CD14-positive monocyte (primary cell): ENCODE results near the gene TRABD2B. TPM values are rescaled to one million over a fixed set of nuclear protein-coding genes. Genes with fewer than 3 reads are reported as not detected.

Experiments used
- DNase-seq, 3 donors: peaks; one replicate each; pipeline ENCODE4 v3.0.0-alpha.2; 2011 to 2022
- H2AFZ ChIP-seq: 2 replicates; pipeline ENCODE4 v1.6.0; 2012; ENCODE audit warnings: mild to moderate bottlenecking, low read depth, low read length, inconsistent platforms; ENCODE audit not compliant: insufficient read depth, poor library complexity, severe bottlenecking
- H3K27ac ChIP-seq, 2 donors: 1 replicate in 1 of 2; 2 replicates in 1 of 2; pipeline ENCODE4 v1.5.1; 2012 to 2013; ENCODE audit warnings: low read length in 2 of 2, control low read depth in 1 of 2, inconsistent platforms in 1 of 2, low read depth in 1 of 2, mild to moderate bottlenecking in 1 of 2
- H3K27me3 ChIP-seq, 2 donors: one replicate each; pipeline versions ENCODE4 v1.6.0 to v1.6.1; 2011 to 2013; ENCODE audit warnings: low read length in 2 of 2; ENCODE audit not compliant: control insufficient read depth in 2 of 2, insufficient read depth in 2 of 2
- H3K36me3 ChIP-seq, 2 donors: replicated peaks in 1 of 2; 1 replicate in 1 of 2; 2 replicates in 1 of 2; pipeline versions ENCODE4 v1.5.1 to v1.6.1; 2012 to 2013; ENCODE audit warnings: low read length in 2 of 2, control low read depth in 1 of 2, inconsistent platforms in 1 of 2, mild to moderate bottlenecking in 1 of 2; ENCODE audit not compliant: insufficient read depth in 2 of 2, control insufficient read depth in 1 of 2
- H3K4me1 ChIP-seq, 2 donors: 1 replicate in 1 of 2; 2 replicates in 1 of 2; pipeline versions ENCODE4 v1.5.1 to v1.6.1; 2012 to 2013; ENCODE audit warnings: low read length in 2 of 2, control low read depth in 1 of 2, inconsistent platforms in 1 of 2, mild to moderate bottlenecking in 1 of 2, moderate library complexity in 1 of 2; ENCODE audit not compliant: insufficient read depth in 2 of 2, control insufficient read depth in 1 of 2
- H3K4me2 ChIP-seq: replicated peaks from 2 replicates; pipeline ENCODE3; 2012; ENCODE audit warnings: low read length, moderate library complexity, mild to moderate bottlenecking; ENCODE audit not compliant: poor library complexity, severe bottlenecking; ENCODE audit errors: extremely low read depth
- H3K4me3 ChIP-seq, 3 experiments: fragments of 200-600 bp in 1 of 3; sonication (generic) in 1 of 3; replicated peaks in 1 of 3; 1 replicate in 2 of 3; 2 replicates in 1 of 3; pipeline ENCODE4 v1.5.1; 2011 to 2013; ENCODE audit warnings: low read length in 3 of 3, mild to moderate bottlenecking in 3 of 3, control low read depth in 2 of 3, low read depth in 2 of 3, inconsistent platforms in 1 of 3, moderate library complexity in 1 of 3
- H3K79me2 ChIP-seq: 2 replicates; pipeline ENCODE4 v1.6.0; 2012; ENCODE audit warnings: mild to moderate bottlenecking, control low read depth, inconsistent platforms, low read length, moderate library complexity; ENCODE audit not compliant: insufficient read depth
- H3K9ac ChIP-seq: 2 replicates; pipeline ENCODE4 v1.6.0; 2017; ENCODE audit warnings: low read length, mild to moderate bottlenecking; ENCODE audit not compliant: insufficient read depth, poor library complexity, severe bottlenecking
- H3K9me3 ChIP-seq, 2 donors: replicated peaks in 1 of 2; 1 replicate in 1 of 2; 2 replicates in 1 of 2; pipeline versions ENCODE4 v1.5.1 to v1.6.1; 2012 to 2013; ENCODE audit warnings: low read length in 2 of 2, control low read depth in 1 of 2; ENCODE audit not compliant: control insufficient read depth in 1 of 2, insufficient read depth in 1 of 2
- H4K20me1 ChIP-seq: 2 replicates; pipeline ENCODE4 v1.6.0; 2012; ENCODE audit warnings: mild to moderate bottlenecking, low read length, control low read depth, moderate library complexity; ENCODE audit not compliant: insufficient read depth
- H3K27ac Mint-ChIP-seq, 7 donors: one replicate each; pipeline ENCODE4 v1.8.0; 2020; ENCODE audit warnings: mild to moderate bottlenecking in 7 of 7, mixed read lengths in 7 of 7, moderate library complexity in 6 of 7, inconsistent platforms in 2 of 7
- H3K27me3 Mint-ChIP-seq, 3 donors: one replicate each; pipeline ENCODE4 v1.8.0; 2021 to 2022; ENCODE audit warnings: low read depth in 3 of 3, mild to moderate bottlenecking in 3 of 3, mixed read lengths in 3 of 3, moderate library complexity in 3 of 3, inconsistent platforms in 1 of 3
- H3K36me3 Mint-ChIP-seq, 2 donors: one replicate each; pipeline ENCODE4 v1.8.0; 2020; ENCODE audit warnings: mixed read lengths in 2 of 2, inconsistent platforms in 1 of 2, mild to moderate bottlenecking in 1 of 2
- H3K4me1 Mint-ChIP-seq: one replicate; pipeline ENCODE4 v1.8.0; 2020; ENCODE audit warnings: mild to moderate bottlenecking, mixed read lengths
- H3K4me3 Mint-ChIP-seq, 2 donors: one replicate each; pipeline ENCODE4 v1.8.0; 2020; ENCODE audit warnings: mild to moderate bottlenecking in 2 of 2, mixed read lengths in 2 of 2, moderate library complexity in 1 of 2
- H3K9me3 Mint-ChIP-seq, 7 donors: one replicate each; pipeline ENCODE4 v1.8.0; 2020 to 2022; ENCODE audit warnings: mixed read lengths in 7 of 7, mild to moderate bottlenecking in 6 of 7, moderate library complexity in 6 of 7, inconsistent platforms in 2 of 7
- CTCF ChIP-seq: fragments of 200-600 bp; IDR thresholded peaks from one replicate; pipeline ENCODE4 v1.8.0; 2022; ENCODE audit warnings: antibody characterized with exemption, mild to moderate bottlenecking
- WGBS: methylation state at CpG from one replicate; pipeline ENCODE4 v1.1.5; 2013; ENCODE audit warnings: missing lambda C conversion rate; ENCODE audit not compliant: insufficient coverage; 5-methylcytosine and 5-hydroxymethylcytosine counted together
- intact Hi-C, 2 donors: fragments of 100-400 bp; cut with micrococcal nuclease; formaldehyde crosslinking; loops; one replicate each; pipeline versions ENCODE4 v1.15.0 to v1.15.1; 2023
- polyA plus RNA-seq, 3 donors: library from polyadenylated mRNA; depleted of rRNA in 1 of 3; unstranded in 2 of 3; stranded (reverse) in 1 of 3; fragments of 300-500 nt in 2 of 3; fragments of >200 nt in 1 of 3; fragmentation: Illumina TruSeq in 2 of 3; gene quantifications; 1 replicate in 2 of 3; 2 replicates in 1 of 3; pipeline ENCODE4 v1.2.3, GENCODE V29; 2012 to 2021

The TRABD2B gene
- polyA plus RNA-seq, 3 donors: not detected

- Histone ChIP-seq H3K4me2 (no peak overlapping the region), H2AFZ (no peak overlapping the region), H4K20me1 (no peaks in the 10 kb centered on the region), H3K79me2 (no peaks in the 10 kb centered on the region), H3K9me3 (no peaks in the 10 kb centered on the region), H3K4me1 (no peaks in the 10 kb centered on the region), H3K27me3 (no peaks in the 10 kb centered on the region), H3K27ac (no peak overlapping the region), H3K9ac (no peak overlapping the region), H3K36me3 (no peaks in the 10 kb centered on the region), H3K4me3 (no peak overlapping the region)
- H3K4me1 Mint-ChIP-seq: no peaks in the 10 kb centered on the region
- TF ChIP-seq CTCF: no peak
- H3K4me3 Mint-ChIP-seq: no peak overlapping the region
- no peak overlapping the region for H3K27ac Mint-ChIP-seq
- no peaks in the 10 kb centered on the region for H3K36me3 Mint-ChIP-seq
- peaks cover 1 to 4% (median 3%) of the 10 kb centered on the region in 3 donors for H3K27me3 Mint-ChIP-seq
- no peak for DNase-seq
- WGBS: 96% methylated on average over 5 of the region's 9 CpGs
- intact Hi-C loops: no loop called here
- peaks cover 0 to 2% (median 0%) of the 10 kb centered on the region in 7 donors for H3K9me3 Mint-ChIP-seq
Observed at GRCh38 chr1:48026701-48027532, 29.7 kb upstream of the TRABD2B start.

- Histone ChIP-seq H4K20me1 (no peaks in the 10 kb centered on the region), H3K27me3 (no peaks in the 10 kb centered on the region), H3K4me2 (no peak overlapping the region), H3K9ac (no peak overlapping the region), H3K4me3 (no peak overlapping the region), H3K36me3 (no peaks in the 10 kb centered on the region), H2AFZ (no peak overlapping the region), H3K9me3 (no peaks in the 10 kb centered on the region), H3K27ac (no peak overlapping the region), H3K4me1 (no peaks in the 10 kb centered on the region), H3K79me2 (no peaks in the 10 kb centered on the region)
- no peak for DNase-seq
- H3K27me3 Mint-ChIP-seq: peaks cover 2 to 9% (median 3%) of the 10 kb centered on the region in 3 donors
- no peaks in the 10 kb centered on the region for H3K36me3 Mint-ChIP-seq
- no peaks in the 10 kb centered on the region for H3K4me1 Mint-ChIP-seq
- TF ChIP-seq CTCF: no peak
- H3K27ac Mint-ChIP-seq: no peak overlapping the region
- H3K4me3 Mint-ChIP-seq: no peak overlapping the region
- WGBS: 40% methylated on average over 1 of the region's 2 CpGs
- peaks cover 0 to 2% (median 0%) of the 10 kb centered on the region in 7 donors for H3K9me3 Mint-ChIP-seq
- intact Hi-C loops: no loop called here
Observed at GRCh38 chr1:48026275-48026674, 29.1 kb upstream of the TRABD2B start.
